Astrocyte of the cerebellum (primary cell): Measurements from ENCODE around the gene PDE10A.

Experiments
- DNase-seq: peaks from one replicate; pipeline ENCODE4 v3.0.0-alpha.2; 2011; ENCODE audit warnings: low read depth
- H3K4me3 ChIP-seq: 2 replicates; pipeline ENCODE4 v1.5.1; 2011; ENCODE audit warnings: mild to moderate bottlenecking, low read depth, low read length, moderate library complexity
- CTCF ChIP-seq: IDR thresholded peaks from 2 replicates; pipeline ENCODE4 v1.5.1; 2012; ENCODE audit warnings: low read length, low read depth, moderate library complexity, mild to moderate bottlenecking; ENCODE audit errors: missing control alignments
- in situ Hi-C: cut with HindIII; loops from 2 replicates; pipeline ENCODE4 v1.10.0; 2017; ENCODE audit warnings: low sequenced_read_pairs

The PDE10A gene

GRCh38 chr6:165317723-165318122 is 345.3 kb downstream of the PDE10A start:
- no peak for TF ChIP-seq CTCF
- in situ Hi-C loops = no loop called here
- H3K4me3 ChIP-seq = no peak overlapping the region
- DNase-seq = no peak

GRCh38 chr6:165308926-165309731 is 353.9 kb downstream of the PDE10A start, which contains the start of gene C6orf118:
C6orf118 (minus strand) TSS chr6:165309605; CDS start chr6:165309586, 19 bp downstream.
- no peak for TF ChIP-seq CTCF
- DNase-seq = peak; percentile 75
- in situ Hi-C loops = no loop called here
- peak within 1 kb of the TSS; percentile 51 for H3K4me3 ChIP-seq

DNA sequence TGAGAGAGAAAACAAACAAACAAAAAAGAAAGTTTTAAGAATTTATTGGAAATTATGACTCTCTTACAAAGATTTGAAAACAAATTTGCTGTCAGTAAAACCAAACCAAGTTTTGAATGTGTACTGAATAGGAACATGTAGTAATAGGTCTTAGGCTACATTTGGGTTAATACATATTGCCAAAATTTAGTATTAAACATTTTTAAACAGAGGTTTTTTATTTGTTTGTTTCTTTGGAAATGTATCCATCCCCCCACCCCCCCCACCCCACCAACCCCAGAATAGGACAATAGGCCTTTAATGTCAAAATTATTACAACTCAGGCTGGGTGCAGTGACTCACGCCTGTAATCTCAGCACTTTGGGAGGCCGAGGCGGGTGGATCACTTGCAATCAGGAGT is 356.1 kb downstream of the PDE10A start:
- no peak for TF ChIP-seq CTCF
- DNase-seq = no peak
- no peak overlapping the region for H3K4me3 ChIP-seq
- in situ Hi-C loops = no loop called here

DNA sequence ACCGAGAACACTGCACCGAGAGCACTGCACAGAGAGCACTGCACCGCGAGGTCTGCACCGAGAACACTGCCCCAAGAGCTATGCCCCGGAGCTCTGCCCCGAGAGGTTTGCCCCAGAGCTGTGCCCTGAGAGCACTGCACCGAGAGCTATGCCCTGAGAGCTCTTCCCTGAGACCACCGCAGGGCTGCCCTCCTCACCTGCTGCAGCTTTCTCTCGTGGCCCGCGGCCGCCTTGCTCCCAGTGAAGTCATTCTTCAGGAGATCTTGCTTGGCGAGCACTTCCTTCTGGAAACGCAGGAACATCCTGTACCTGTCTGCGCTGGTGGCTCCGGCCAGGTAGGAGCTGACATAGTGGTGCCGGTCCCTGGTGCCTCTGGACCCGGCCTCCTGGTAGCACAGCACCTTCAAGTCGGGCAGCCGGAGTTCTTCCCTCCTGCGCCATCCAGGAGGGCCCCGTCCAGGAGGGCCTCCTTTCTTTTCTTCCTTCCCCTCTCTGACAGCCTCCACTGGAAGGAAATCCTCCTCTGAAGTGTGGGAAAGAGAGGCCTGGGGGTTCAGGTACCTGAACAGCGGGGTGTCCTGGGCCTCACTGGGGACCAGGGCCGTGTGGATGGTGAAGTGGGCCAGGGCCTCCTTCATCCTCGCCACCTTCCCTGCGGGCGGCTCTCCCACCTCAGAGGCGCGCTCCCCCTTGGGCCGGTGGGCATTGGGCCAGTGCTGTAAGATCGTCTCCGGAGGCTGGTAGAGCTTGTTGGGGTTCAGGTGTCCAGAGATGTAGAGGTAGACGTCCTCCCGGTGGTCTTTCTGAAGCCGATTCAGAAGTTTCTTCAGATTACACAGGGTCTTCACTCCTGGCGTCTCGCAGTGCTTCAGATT is 361.4 kb downstream of the PDE10A start:
- no peak overlapping the region for H3K4me3 ChIP-seq
- no peak for TF ChIP-seq CTCF
- in situ Hi-C loops = no loop called here
- DNase-seq = no peak

GRCh38 chr6:165300422-165300936 is 362.6 kb downstream of the PDE10A start:
- no peak for DNase-seq
- in situ Hi-C loops = no loop called here
- no peak overlapping the region for H3K4me3 ChIP-seq
- no peak for TF ChIP-seq CTCF

DNA sequence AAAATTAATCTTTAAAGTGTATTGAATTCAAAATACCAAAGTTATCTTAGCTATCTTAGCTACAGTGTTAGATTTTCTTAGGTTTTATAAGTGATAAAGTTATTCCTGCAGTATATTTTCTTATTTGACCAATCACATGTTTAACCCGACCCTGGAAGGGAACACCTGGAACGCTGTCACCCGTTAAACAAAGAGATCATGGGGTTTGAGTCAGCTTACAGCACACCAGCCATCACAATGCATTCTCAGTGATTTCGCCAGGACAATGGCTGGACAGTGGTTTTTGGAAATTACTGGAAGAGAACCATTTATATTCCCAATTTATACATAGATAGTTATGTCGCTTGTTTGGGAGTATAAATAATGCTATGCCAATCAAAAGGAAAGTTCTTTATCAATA is 364.2 kb downstream of the PDE10A start:
- in situ Hi-C loops = no loop called here
- TF ChIP-seq CTCF = no peak
- no peak overlapping the region for H3K4me3 ChIP-seq
- no peak for DNase-seq
